CD4-positive, alpha-beta T cell (primary cell): ENCODE results near the gene ABCA13. TPM values are rescaled to one million over a fixed set of nuclear protein-coding genes. Genes with fewer than 3 reads are reported as not detected.

ENCODE experiments used
- ATAC-seq: fragments of 200-7000 bp; cut with Tn5 transposase; one replicate; pipeline ENCODE4 v1.10.0; 2022; ENCODE audit warnings: mild to moderate bottlenecking; ENCODE audit not compliant: poor library complexity
- CTCF ChIA-PET: fragments of 350-600 bp; sonication (Branson Sonifier 250); formaldehyde crosslinking; loops from one replicate; lab custom pipeline; 2021; ENCODE audit warnings: antibody characterized with exemption, inconsistent platforms; lab: Charles Lee
- POLR2A ChIA-PET: fragments of 350-600 bp; sonication (Branson Sonifier 250); formaldehyde crosslinking; loops from one replicate; lab custom pipeline; 2021; ENCODE audit warnings: antibody characterized with exemption, inconsistent platforms; lab: Charles Lee
- DNase-seq, 14 experiments: peaks; one replicate each; pipeline ENCODE4 v3.0.0-alpha.2; 2013 to 2020; ENCODE audit warnings: mixed read lengths in 2 of 14
- H3K27ac ChIP-seq, 2 donors: one replicate each; pipeline versions ENCODE4 v1.5.1 to v1.7.0; 2013; ENCODE audit warnings: low read length in 2 of 2, low read depth in 1 of 2, mild to moderate bottlenecking in 1 of 2
- H3K27me3 ChIP-seq, 2 experiments: 1 replicate in 1 of 2; 2 replicates in 1 of 2; pipeline versions ENCODE4 v1.6.1 to v1.7.0; 2013; ENCODE audit warnings: low read length in 2 of 2, control low read depth in 1 of 2, mild to moderate bottlenecking in 1 of 2, moderate library complexity in 1 of 2; ENCODE audit not compliant: insufficient read depth in 2 of 2, control insufficient read depth in 1 of 2
- H3K36me3 ChIP-seq: one replicate; pipeline ENCODE4 v1.6.1; 2013; ENCODE audit warnings: low read length, control low read depth; ENCODE audit not compliant: insufficient read depth
- H3K4me1 ChIP-seq: one replicate; pipeline ENCODE4 v1.6.1; 2013; ENCODE audit warnings: low read length, control low read depth; ENCODE audit not compliant: insufficient read depth
- H3K4me3 ChIP-seq: one replicate; pipeline ENCODE4 v1.5.1; 2013; ENCODE audit warnings: mild to moderate bottlenecking, low read length, moderate library complexity
- H3K9me3 ChIP-seq, 2 experiments: 1 replicate in 1 of 2; 2 replicates in 1 of 2; pipeline versions ENCODE4 v1.6.1 to v1.7.0; 2013; ENCODE audit warnings: low read length in 2 of 2, mild to moderate bottlenecking in 2 of 2, control low read depth in 1 of 2, moderate library complexity in 1 of 2; ENCODE audit not compliant: control insufficient read depth in 1 of 2, insufficient read depth in 1 of 2
- H3K27ac Mint-ChIP-seq: one replicate; pipeline ENCODE4 v1.8.0; 2020; ENCODE audit warnings: mixed read lengths
- H3K27me3 Mint-ChIP-seq: one replicate; pipeline ENCODE4 v1.8.0; 2021; ENCODE audit warnings: mixed read lengths
- H3K36me3 Mint-ChIP-seq: one replicate; pipeline ENCODE4 v1.8.0; 2021; ENCODE audit warnings: low read depth, mixed read lengths
- H3K4me1 Mint-ChIP-seq: one replicate; pipeline ENCODE4 v1.8.0; 2021; ENCODE audit warnings: low read depth, mixed read lengths
- H3K4me3 Mint-ChIP-seq: one replicate; pipeline ENCODE4 v1.8.0; 2020; ENCODE audit warnings: mild to moderate bottlenecking, mixed read lengths
- H3K9me3 Mint-ChIP-seq: one replicate; pipeline ENCODE4 v1.8.0; 2020; ENCODE audit warnings: mixed read lengths
- CTCF ChIP-seq: fragments of 200-600 bp; IDR thresholded peaks from one replicate; pipeline ENCODE4 v1.8.0; 2022; ENCODE audit warnings: antibody characterized with exemption, mild to moderate bottlenecking
- intact Hi-C, 2 experiments: fragments of 100-400 bp; cut with DNase I in 1 of 2; cut with micrococcal nuclease in 1 of 2; formaldehyde crosslinking; loops; one replicate each; pipeline versions ENCODE4 v1.15.1 to v1.9.0; 2023 to 2025; cut with DNase I, micrococcal nuclease
- total RNA-seq, 174 experiments: library from RNA in 2 of 174; stranded (reverse) in 2 of 174; gene quantifications; one replicate each; pipeline ENCODE4 v1.2.3 and lab custom pipeline; 2021 to 2026

Gene ABCA13
- total RNA-seq, 2 experiments from 2014 or later, result not detected

DNA sequence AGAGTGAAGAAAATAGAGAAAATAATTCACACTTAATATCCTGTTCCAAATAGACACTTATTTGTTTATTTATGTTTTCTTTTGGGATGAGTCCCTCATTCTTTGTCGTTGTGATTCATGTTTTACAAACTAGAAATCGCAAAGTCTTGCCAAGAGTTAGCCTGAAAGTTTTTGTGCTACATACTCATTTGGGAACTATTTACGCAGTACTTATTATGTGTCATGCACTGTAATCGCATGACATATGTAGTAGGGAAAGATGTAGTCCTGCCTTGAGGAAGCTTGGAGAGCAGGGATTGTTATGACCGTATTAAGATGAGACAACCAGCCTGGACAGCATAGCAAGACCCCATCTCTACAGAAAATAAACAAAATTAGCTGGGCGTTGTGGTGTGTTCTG, 189.3 kb downstream of the ABCA13 start:
- Histone ChIP-seq H3K27ac (no peak overlapping the region), H3K4me1 (no peaks in the 10 kb centered on the region), H3K36me3 (no peaks in the 10 kb centered on the region), H3K4me3 (no peak overlapping the region), H3K27me3 (no peaks in the 10 kb centered on the region), H3K9me3 (peaks cover 0 to 5% of the 10 kb centered on the region in 2 experiments)
- Mint-ChIP-seq H3K27ac (no peak overlapping the region), H3K9me3 (no peaks in the 10 kb centered on the region), H3K27me3 (no peaks in the 10 kb centered on the region), H3K4me3 (no peak overlapping the region), H3K36me3 (no peaks in the 10 kb centered on the region), H3K4me1 (no peaks in the 10 kb centered on the region)
- CTCF ChIA-PET, result no interaction called here
- ATAC-seq, result no peak
- TF ChIP-seq CTCF, result no peak
- POLR2A ChIA-PET, result no interaction called here
- no peak for DNase-seq
- intact Hi-C loops, result no loop called here

DNA sequence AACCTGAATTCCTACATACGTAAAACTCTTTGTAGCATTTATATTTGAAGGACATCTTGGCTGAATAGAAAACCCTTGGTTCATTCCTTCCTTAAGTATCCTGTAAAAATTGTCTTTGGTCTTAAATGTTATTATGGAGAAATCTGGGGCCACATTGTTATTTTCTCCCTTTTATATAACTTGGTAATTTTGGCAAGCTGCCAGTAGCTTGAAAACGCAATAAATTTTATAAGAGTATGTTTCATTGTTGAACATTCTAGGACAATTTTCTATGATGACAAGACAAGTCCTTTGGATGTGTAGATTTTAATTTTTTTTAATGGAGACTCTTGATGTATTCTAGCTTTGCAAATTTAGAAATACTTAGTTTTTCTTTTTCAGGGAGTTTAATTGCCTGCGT, 191.9 kb downstream of the ABCA13 start:
- POLR2A ChIA-PET, result no interaction called here
- no peak for DNase-seq
- no peaks in the 10 kb centered on the region for H3K4me1 Mint-ChIP-seq
- H3K27me3 ChIP-seq, result no peaks in the 10 kb centered on the region
- no peaks in the 10 kb centered on the region for H3K9me3 ChIP-seq
- no peak overlapping the region for H3K4me3 Mint-ChIP-seq
- H3K27ac ChIP-seq, result no peak overlapping the region
- no peaks in the 10 kb centered on the region for H3K9me3 Mint-ChIP-seq
- no peaks in the 10 kb centered on the region for H3K36me3 Mint-ChIP-seq
- ATAC-seq, result no peak
- H3K27ac Mint-ChIP-seq, result no peak overlapping the region
- TF ChIP-seq CTCF, result no peak
- H3K4me1 ChIP-seq, result no peaks in the 10 kb centered on the region
- no peaks in the 10 kb centered on the region for H3K27me3 Mint-ChIP-seq
- H3K36me3 ChIP-seq, result no peaks in the 10 kb centered on the region
- intact Hi-C loops, result no loop called here
- no peak overlapping the region for H3K4me3 ChIP-seq
- CTCF ChIA-PET, result no interaction called here

DNA sequence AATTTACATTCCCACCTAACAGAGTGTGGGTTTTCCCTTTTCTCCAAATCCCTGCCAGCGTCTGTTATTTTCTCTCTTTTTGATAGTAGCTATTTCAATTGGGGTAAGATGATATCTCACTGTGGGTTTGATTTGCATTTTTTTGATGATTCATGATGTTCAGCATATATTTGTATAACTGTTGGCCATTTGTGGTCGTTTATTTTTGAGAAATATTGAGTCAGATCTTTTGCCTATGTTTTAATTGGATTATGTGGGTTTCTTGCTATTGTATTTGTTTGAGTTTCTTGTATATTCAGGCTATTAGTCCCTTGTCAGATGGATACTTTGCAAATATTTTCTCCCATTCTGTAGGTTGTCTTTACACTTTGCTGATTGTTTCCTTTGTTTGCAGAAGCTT, 193.8 kb downstream of the ABCA13 start:
- H3K4me3 Mint-ChIP-seq, result no peak overlapping the region
- no peak overlapping the region for H3K27ac ChIP-seq
- ATAC-seq (no peak), DNase-seq (no peak)
- H3K27me3 Mint-ChIP-seq, result no peaks in the 10 kb centered on the region
- no peak for TF ChIP-seq CTCF
- H3K4me1 Mint-ChIP-seq, result no peaks in the 10 kb centered on the region
- H3K27ac Mint-ChIP-seq, result no peak overlapping the region
- POLR2A ChIA-PET, result no interaction called here
- no peaks in the 10 kb centered on the region for H3K36me3 ChIP-seq
- peaks cover 4% of the 10 kb centered on the region for H3K9me3 Mint-ChIP-seq
- H3K4me3 ChIP-seq, result no peak overlapping the region
- H3K4me1 ChIP-seq, result no peaks in the 10 kb centered on the region
- no peaks in the 10 kb centered on the region for H3K36me3 Mint-ChIP-seq
- H3K27me3 ChIP-seq, result no peaks in the 10 kb centered on the region
- intact Hi-C loops, result no loop called here
- CTCF ChIA-PET, result no interaction called here
- no peaks in the 10 kb centered on the region for H3K9me3 ChIP-seq
